ENCODE measurements around the gene GJC1.

GJC1 gene

GRCh38 chr17:44776628-44777393 lies 53.3 kb downstream of the GJC1 start:
- no peak for DNase-seq (ENCODE audit: low read depth)

- DNase-seq (ENCODE audit: low read depth) = no peak
These were observed 54.1 kb downstream of the GJC1 start for GRCh38 chr17:44775838-44776621.

- DNase-seq (ENCODE audit: low read depth) = peak; percentile 98
These were observed 54.8 kb downstream of the GJC1 start for GRCh38 chr17:44775136-44775837.

- peak; percentile 64 for DNase-seq (ENCODE audit: low read depth)
These were observed 55.6 kb downstream of the GJC1 start for GRCh38 chr17:44774271-44775135.

GRCh38 chr17:44773140-44773539 lies 56.9 kb downstream of the GJC1 start:
- no peak for DNase-seq (ENCODE audit: low read depth)

- no peak for DNase-seq (ENCODE audit: low read depth)
These were observed 57.6 kb downstream of the GJC1 start for GRCh38 chr17:44772308-44773045.

- DNase-seq (ENCODE audit: low read depth) = no peak
These were observed 59.7 kb downstream of the GJC1 start for GRCh38 chr17:44770166-44770925.

- no peak for DNase-seq (ENCODE audit: low read depth)
These were observed 60.4 kb downstream of the GJC1 start for GRCh38 chr17:44769647-44770084.

- DNase-seq (ENCODE audit: low read depth) = no peak
These were observed 60.9 kb downstream of the GJC1 start for GRCh38 chr17:44769230-44769629.

GRCh38 chr17:44768505-44769142 lies 61.5 kb downstream of the GJC1 start:
- DNase-seq (ENCODE audit: low read depth) = no peak

GRCh38 chr17:44767493-44767892 lies 62.6 kb downstream of the GJC1 start:
- DNase-seq (ENCODE audit: low read depth) = no peak

- no peak for DNase-seq (ENCODE audit: low read depth)
These were observed 63.6 kb downstream of the GJC1 start for GRCh38 chr17:44766409-44767038.

GRCh38 chr17:44765965-44766364 lies 64.1 kb downstream of the GJC1 start:
- DNase-seq (ENCODE audit: low read depth) = no peak

- no peak for DNase-seq (ENCODE audit: low read depth)
These were observed 66.9 kb downstream of the GJC1 start for GRCh38 chr17:44763170-44763569.

GRCh38 chr17:44761932-44762810 lies 67.9 kb downstream of the GJC1 start:
- no peak for DNase-seq (ENCODE audit: low read depth)

- no peak for DNase-seq (ENCODE audit: low read depth)
These were observed 69.4 kb downstream of the GJC1 start for GRCh38 chr17:44760474-44761308.

- no peak for DNase-seq (ENCODE audit: low read depth)
These were observed 70.2 kb downstream of the GJC1 start for GRCh38 chr17:44759916-44760243.

Measured in T-helper 22 cell (primary cell).